Vagina (tissue), 2 donors: Measurements from ENCODE around the gene CLEC16A.

ENCODE experiments used
- POLR2A ChIP-seq, 2 donors: fragments of 450-650 bp; IDR thresholded peaks; one replicate each; pipeline ENCODE4 v1.6.1; 2017; ENCODE audit warnings: antibody characterized with exemption in 2 of 2, mild to moderate bottlenecking in 2 of 2, moderate library complexity in 2 of 2
- TF ChIP-seq, protein P1 (sequence below), 3 experiments: fragments of 450-650 bp in 2 of 3; fragments of 200-600 bp in 1 of 3; sonication (generic) in 1 of 3; IDR thresholded peaks; one replicate each; pipeline ENCODE4 v1.5.1; 2017 to 2019; ENCODE audit warnings: antibody characterized with exemption in 3 of 3, mild to moderate bottlenecking in 2 of 3, moderate library complexity in 2 of 3

DNA sequence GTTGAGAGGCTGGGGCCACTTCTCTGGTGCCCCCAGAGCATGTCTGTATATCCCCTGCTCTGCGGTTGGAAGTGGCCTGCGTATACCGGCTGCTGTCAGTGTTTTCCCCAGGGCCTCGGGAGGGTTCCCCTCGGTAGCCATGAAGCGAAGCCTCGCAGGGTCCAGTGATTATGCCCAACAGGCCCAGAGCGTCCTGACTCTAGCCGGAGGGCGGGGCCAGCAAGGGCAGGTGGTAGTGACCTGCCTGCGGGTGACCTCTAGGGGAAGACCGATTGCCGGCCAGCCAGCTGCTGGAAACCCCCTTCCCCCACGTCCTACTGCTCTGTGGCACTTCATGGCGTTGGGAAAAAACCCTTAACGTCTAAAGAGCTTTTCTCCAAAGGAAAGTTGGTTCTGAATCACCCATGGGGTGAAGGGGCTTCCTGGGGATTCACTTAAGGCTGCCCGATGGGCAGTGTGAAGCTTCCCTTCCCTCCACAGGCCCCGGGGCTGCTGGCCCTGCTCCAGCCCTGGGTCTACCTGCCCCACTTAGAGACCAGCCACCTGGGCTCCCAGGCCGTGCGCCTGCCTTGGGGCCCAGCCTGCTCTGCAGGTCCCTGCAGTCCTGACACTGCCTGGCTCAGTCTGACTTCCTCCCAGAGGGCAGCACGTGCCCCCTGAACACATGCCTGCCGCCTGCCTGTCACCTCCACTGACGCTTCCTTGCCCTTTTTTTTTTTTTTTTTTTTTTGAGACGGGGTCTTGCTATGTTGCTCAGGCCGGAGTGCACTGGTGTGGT lies 238.9 kb downstream of the CLEC16A start:
- no peak for TF ChIP-seq POLR2A (IDR thresholded peaks at IDR 0.05)
- TF ChIP-seq, protein P1, sequence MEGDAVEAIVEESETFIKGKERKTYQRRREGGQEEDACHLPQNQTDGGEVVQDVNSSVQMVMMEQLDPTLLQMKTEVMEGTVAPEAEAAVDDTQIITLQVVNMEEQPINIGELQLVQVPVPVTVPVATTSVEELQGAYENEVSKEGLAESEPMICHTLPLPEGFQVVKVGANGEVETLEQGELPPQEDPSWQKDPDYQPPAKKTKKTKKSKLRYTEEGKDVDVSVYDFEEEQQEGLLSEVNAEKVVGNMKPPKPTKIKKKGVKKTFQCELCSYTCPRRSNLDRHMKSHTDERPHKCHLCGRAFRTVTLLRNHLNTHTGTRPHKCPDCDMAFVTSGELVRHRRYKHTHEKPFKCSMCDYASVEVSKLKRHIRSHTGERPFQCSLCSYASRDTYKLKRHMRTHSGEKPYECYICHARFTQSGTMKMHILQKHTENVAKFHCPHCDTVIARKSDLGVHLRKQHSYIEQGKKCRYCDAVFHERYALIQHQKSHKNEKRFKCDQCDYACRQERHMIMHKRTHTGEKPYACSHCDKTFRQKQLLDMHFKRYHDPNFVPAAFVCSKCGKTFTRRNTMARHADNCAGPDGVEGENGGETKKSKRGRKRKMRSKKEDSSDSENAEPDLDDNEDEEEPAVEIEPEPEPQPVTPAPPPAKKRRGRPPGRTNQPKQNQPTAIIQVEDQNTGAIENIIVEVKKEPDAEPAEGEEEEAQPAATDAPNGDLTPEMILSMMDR (IDR thresholded peaks at IDR 0.05): no peak
